ENCODE measurements around the gene ETS1. TPM values are rescaled to one million over a fixed set of nuclear protein-coding genes. Genes with fewer than 3 reads are reported as not detected.

The ETS1 gene
- total RNA-seq, 1 donor from 2014 or later, result 115 TPM

- H3K9me3 Mint-ChIP-seq (ENCODE audit: low read depth), result peaks cover 5% of the 10 kb centered on the region
- H3K4me1 Mint-ChIP-seq (ENCODE audit: low read depth), result peaks cover 19% of the 10 kb centered on the region
- no peaks in the 10 kb centered on the region for H3K36me3 Mint-ChIP-seq (ENCODE audit: low read depth)
- TF ChIP-seq CTCF (IDR thresholded peaks at IDR 0.05), result no peak
- H3K27me3 Mint-ChIP-seq (ENCODE audit: low read depth), result no peaks in the 10 kb centered on the region
- no peak overlapping the region for H3K27ac Mint-ChIP-seq (ENCODE audit: unreplicated experiment)
- H3K4me3 Mint-ChIP-seq (ENCODE audit: unreplicated experiment), result no peak overlapping the region
- no peak for DNase-seq (ENCODE audit: low spot score)
Observed at GRCh38 chr11:128573638-128574037, 13.7 kb downstream of the ETS1 start.

GRCh38 chr11:128572965-128573364 lies 14.4 kb downstream of the ETS1 start:
- peaks cover 19% of the 10 kb centered on the region for H3K4me1 Mint-ChIP-seq (ENCODE audit: low read depth)
- no peak overlapping the region for H3K27ac Mint-ChIP-seq (ENCODE audit: unreplicated experiment)
- no peak for TF ChIP-seq CTCF (IDR thresholded peaks at IDR 0.05)
- H3K27me3 Mint-ChIP-seq (ENCODE audit: low read depth), result no peaks in the 10 kb centered on the region
- H3K9me3 Mint-ChIP-seq (ENCODE audit: low read depth), result peaks cover 5% of the 10 kb centered on the region
- H3K36me3 Mint-ChIP-seq (ENCODE audit: low read depth), result no peaks in the 10 kb centered on the region
- DNase-seq (ENCODE audit: low spot score), result no peak
- no peak overlapping the region for H3K4me3 Mint-ChIP-seq (ENCODE audit: unreplicated experiment)

- no peak for TF ChIP-seq CTCF (IDR thresholded peaks at IDR 0.05)
- no peak for DNase-seq (ENCODE audit: low spot score)
- H3K27ac Mint-ChIP-seq (ENCODE audit: unreplicated experiment), result no peak overlapping the region
- H3K27me3 Mint-ChIP-seq (ENCODE audit: low read depth), result no peaks in the 10 kb centered on the region
- H3K36me3 Mint-ChIP-seq (ENCODE audit: low read depth), result no peaks in the 10 kb centered on the region
- no peak overlapping the region for H3K4me3 Mint-ChIP-seq (ENCODE audit: unreplicated experiment)
- H3K9me3 Mint-ChIP-seq (ENCODE audit: low read depth), result peaks cover 5% of the 10 kb centered on the region
- H3K4me1 Mint-ChIP-seq (ENCODE audit: low read depth), result peaks cover 5% of the 10 kb centered on the region
Observed at GRCh38 chr11:128570632-128571031, 16.7 kb downstream of the ETS1 start.

GRCh38 chr11:128569291-128569690 lies 18.1 kb downstream of the ETS1 start:
- H3K36me3 Mint-ChIP-seq (ENCODE audit: low read depth), result no peaks in the 10 kb centered on the region
- H3K27me3 Mint-ChIP-seq (ENCODE audit: low read depth), result no peaks in the 10 kb centered on the region

GRCh38 chr11:128568166-128568778 lies 19.1 kb downstream of the ETS1 start:
- H3K27me3 Mint-ChIP-seq (ENCODE audit: low read depth), result no peaks in the 10 kb centered on the region
- no peaks in the 10 kb centered on the region for H3K36me3 Mint-ChIP-seq (ENCODE audit: low read depth)
- H3K4me1 Mint-ChIP-seq (ENCODE audit: low read depth), result peaks cover 14% of the 10 kb centered on the region
- H3K4me3 Mint-ChIP-seq (ENCODE audit: unreplicated experiment), result no peak overlapping the region
- TF ChIP-seq CTCF (IDR thresholded peaks at IDR 0.05), result no peak
- peaks cover under 1% of the 10 kb centered on the region for H3K9me3 Mint-ChIP-seq (ENCODE audit: low read depth)
- H3K27ac Mint-ChIP-seq (ENCODE audit: unreplicated experiment), result no peak overlapping the region
- no peak for DNase-seq (ENCODE audit: low spot score)

More at GRCh38 chr11:128569291-128569690, 18.1 kb downstream of the ETS1 start:
- Mint-ChIP-seq H3K27ac (ENCODE audit: unreplicated experiment) (no peak overlapping the region), H3K9me3 (ENCODE audit: low read depth) (peaks cover 4% of the 10 kb centered on the region), H3K4me1 (ENCODE audit: low read depth) (peaks cover 3% of the 10 kb centered on the region), H3K4me3 (ENCODE audit: unreplicated experiment) (no peak overlapping the region)
- TF ChIP-seq CTCF (IDR thresholded peaks at IDR 0.05), result no peak
- DNase-seq (ENCODE audit: low spot score), result no peak
